Right atrium auricular region (tissue), 2 donors: Measurements from ENCODE around the gene HSPA6. TPM values are rescaled to one million over a fixed set of nuclear protein-coding genes. Genes with fewer than 3 reads are reported as not detected.
"Not testable (repeated sequence)": the region's sequence is repeated elsewhere in the genome, so short reads cannot be mapped to it uniquely, and the experiment has no call there.

Experiments
- DNase-seq: peaks from one replicate; pipeline ENCODE4 v3.0.0-alpha.2; 2019; ENCODE audit warnings: low spot score
- H3K27ac ChIP-seq, 2 donors: fragments of 200-600 bp; sonication (generic); 1 replicate in 1 of 2; 2 replicates in 1 of 2; pipeline ENCODE4 v1.5.1; 2016 to 2019
- H3K27me3 ChIP-seq, 2 donors: fragments of 200-600 bp; sonication (generic); one replicate each; pipeline versions ENCODE4 v1.5.1 to v1.6.0; 2017 to 2019
- H3K36me3 ChIP-seq: fragments of 200-600 bp; sonication (generic); one replicate; pipeline ENCODE4 v1.5.1; 2016
- H3K4me1 ChIP-seq, 2 donors: fragments of 200-600 bp; sonication (generic); one replicate each; pipeline versions ENCODE4 v1.5.1 to v1.6.0; 2017 to 2019
- H3K4me3 ChIP-seq, 2 donors: fragments of 200-600 bp; sonication (generic); 1 replicate in 1 of 2; 2 replicates in 1 of 2; pipeline ENCODE4 v1.5.1; 2017 to 2019; ENCODE audit warnings: mild to moderate bottlenecking in 1 of 2, moderate library complexity in 1 of 2
- H3K9me3 ChIP-seq, 2 donors: fragments of 200-600 bp; sonication (generic); one replicate each; pipeline ENCODE4 v1.5.1; 2019
- total RNA-seq, 2 donors: library from RNA; depleted of rRNA; stranded (reverse); fragments of >200 nt; gene quantifications; one replicate each; pipeline ENCODE4 v1.1.0, GENCODE V29; 2016
- TF ChIP-seq, protein P1 (sequence below), 2 donors: fragments of 200-600 bp; sonication (generic); IDR thresholded peaks; one replicate each; pipeline ENCODE4 v1.5.1; 2019; ENCODE audit warnings: antibody characterized with exemption in 2 of 2

Gene HSPA6
- total RNA-seq, 2 donors from 2014 or later = 0.48 to 1.3 TPM

DNA sequence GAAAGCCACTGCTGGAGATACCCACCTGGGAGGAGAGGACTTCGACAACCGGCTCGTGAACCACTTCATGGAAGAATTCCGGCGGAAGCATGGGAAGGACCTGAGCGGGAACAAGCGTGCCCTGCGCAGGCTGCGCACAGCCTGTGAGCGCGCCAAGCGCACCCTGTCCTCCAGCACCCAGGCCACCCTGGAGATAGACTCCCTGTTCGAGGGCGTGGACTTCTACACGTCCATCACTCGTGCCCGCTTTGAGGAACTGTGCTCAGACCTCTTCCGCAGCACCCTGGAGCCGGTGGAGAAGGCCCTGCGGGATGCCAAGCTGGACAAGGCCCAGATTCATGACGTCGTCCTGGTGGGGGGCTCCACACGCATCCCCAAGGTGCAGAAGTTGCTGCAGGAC is 981 bp downstream of the HSPA6 start:
- not testable (repeated sequence) for H3K9me3 ChIP-seq, H3K36me3 ChIP-seq, H3K4me1 ChIP-seq, DNase-seq, H3K27ac ChIP-seq, H3K27me3 ChIP-seq
- H3K4me3 ChIP-seq = peak overlapping the region; percentile 34 to 72

DNA sequence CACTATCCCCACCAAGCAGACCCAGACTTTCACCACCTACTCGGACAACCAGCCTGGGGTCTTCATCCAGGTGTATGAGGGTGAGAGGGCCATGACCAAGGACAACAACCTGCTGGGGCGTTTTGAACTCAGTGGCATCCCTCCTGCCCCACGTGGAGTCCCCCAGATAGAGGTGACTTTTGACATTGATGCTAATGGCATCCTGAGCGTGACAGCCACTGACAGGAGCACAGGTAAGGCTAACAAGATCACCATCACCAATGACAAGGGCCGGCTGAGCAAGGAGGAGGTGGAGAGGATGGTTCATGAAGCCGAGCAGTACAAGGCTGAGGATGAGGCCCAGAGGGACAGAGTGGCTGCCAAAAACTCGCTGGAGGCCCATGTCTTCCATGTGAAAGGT is 1.6 kb downstream of the HSPA6 start:
- not testable (repeated sequence) for H3K27me3 ChIP-seq, H3K4me3 ChIP-seq, DNase-seq, H3K27ac ChIP-seq, H3K36me3 ChIP-seq, H3K4me1 ChIP-seq, H3K9me3 ChIP-seq

DNA sequence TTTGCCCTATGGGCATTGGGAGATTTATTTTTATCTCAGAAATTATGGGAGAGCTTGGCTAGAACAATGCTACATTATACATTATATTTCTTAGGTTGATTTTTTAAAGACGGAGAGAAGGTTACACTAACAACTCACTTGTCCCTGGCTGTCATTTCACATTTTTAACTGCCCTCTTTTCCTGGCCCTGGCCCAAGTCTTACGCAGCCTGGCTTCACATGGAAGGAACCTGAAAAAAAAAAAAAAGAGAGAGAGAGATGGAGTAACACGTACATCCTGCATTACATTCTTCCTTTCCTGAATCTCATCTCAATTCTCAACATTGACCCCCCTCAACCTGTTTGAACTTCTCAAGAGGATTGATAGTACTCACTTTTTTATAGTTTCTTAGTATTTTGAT is 4.2 kb downstream of the HSPA6 start:
- not testable (repeated sequence) for H3K36me3 ChIP-seq, H3K27me3 ChIP-seq, H3K27ac ChIP-seq, DNase-seq, H3K9me3 ChIP-seq, H3K4me3 ChIP-seq
- H3K4me1 ChIP-seq = peaks cover 0 to 22% of the 10 kb centered on the region in 2 donors

DNA sequence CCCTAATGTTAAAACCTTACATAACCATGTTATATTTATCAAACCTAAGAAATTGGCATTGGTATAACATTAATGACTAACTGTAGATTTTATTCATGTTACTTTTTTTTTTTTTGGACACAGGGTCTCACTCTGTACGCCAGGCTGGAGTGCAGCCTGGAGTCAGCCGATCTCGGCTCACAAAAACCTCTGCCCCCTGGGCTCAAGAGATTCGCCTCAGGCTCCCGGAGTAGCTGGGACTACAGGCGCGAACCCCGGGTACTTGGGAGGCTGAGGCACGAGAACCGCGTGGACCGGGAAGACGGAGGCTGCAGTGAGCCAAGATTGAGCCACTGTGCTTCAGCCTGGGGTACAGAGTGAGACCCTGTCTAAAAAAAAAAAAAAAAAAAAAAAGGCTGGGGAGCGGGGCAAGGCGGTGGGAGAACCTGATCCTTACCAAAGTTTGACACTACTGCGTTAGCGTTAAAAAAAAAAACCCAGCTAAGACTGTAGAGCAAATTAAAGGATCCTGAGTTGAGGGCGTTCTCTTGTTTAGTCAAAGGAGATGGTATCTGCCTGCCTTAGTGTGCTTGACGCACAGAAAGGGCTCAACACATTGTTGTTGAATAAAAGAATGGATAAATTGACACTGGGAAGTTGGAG is 5.2 kb downstream of the HSPA6 start:
- H3K27me3 ChIP-seq, DNase-seq, H3K36me3 ChIP-seq, H3K9me3 ChIP-seq: not testable (repeated sequence)
- Histone ChIP-seq H3K4me3 (peak overlapping the region; percentile 59 to 70), H3K27ac (peak overlapping the region; percentile 86 to 93), H3K4me1 (peaks cover 0 to 22% of the 10 kb centered on the region in 2 donors)

DNA sequence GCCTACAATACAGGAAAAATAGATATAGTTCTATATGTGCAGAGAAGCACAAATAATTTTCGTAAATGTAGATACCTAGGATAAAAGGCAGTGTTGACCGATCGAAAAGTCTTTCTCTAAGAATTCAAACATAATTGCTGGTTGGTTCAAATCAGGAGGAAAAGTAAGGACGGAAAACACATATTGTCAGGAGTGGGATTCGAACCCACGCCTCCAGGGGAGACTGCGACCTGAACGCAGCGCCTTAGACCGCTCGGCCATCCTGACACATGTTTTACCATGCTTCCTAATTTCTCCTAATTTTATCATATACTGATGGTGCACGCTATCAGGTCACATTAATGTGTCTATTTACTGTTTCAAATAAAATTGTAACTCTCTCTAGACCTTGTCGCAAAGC is 5.8 kb downstream of the HSPA6 start:
- Histone ChIP-seq H3K27ac (peak overlapping the region; percentile 86 to 93), H3K4me1 (peaks cover 0 to 19% of the 10 kb centered on the region in 2 donors), H3K4me3 (peak overlapping the region; percentile 59 to 70)
- H3K9me3 ChIP-seq, H3K36me3 ChIP-seq, H3K27me3 ChIP-seq: not testable (repeated sequence)
- DNase-seq = peak; percentile 70

DNA sequence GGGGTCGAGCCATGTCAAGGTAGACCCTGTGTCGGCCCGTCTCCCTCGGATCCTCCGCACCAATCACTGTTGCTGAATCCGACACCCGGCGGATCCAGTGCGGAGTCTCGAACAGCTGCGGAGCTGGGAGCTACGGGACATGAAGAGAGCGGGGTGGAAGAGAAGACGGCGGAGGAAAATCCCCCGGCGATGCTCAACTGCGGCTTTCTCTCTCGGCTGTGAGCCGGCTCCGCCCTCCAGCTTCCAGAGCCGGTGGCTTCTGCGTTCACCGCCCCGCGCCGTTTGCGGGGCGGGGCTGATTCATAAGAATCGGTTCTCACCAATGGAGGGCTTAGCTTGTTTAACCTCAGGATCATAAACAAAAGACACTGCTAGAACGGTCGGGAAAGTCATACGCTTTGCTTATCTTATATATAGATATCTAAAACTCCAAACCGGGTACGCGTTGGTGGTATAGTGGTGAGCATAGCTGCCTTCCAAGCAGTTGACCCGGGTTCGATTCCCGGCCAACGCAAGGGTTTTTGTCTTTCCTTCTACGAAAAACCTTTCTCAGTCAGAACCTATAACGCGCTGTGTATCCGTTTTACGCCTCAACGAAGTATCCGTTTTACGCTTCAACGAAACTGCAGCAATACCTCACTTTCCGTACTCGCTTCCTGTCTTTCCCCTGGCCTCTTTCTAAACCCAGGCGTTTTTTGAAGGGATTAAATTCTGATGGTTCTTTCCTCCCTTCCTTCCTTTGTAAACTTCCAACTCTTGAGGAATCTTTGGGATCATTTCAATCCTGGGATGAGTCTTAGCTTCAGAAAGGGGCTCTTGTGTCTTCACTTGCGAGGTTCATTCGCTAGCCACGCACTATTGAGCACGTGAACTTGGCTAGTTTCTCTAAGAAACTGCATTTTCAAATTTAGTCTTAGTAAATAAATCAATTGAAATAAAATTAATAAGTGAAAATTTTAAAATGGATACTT is 6.6 kb downstream of the HSPA6 start:
- Histone ChIP-seq H3K4me1 (peaks cover 0 to 17% of the 10 kb centered on the region in 2 donors), H3K27ac (peak overlapping the region; percentile 86 to 93), H3K4me3 (peak overlapping the region; percentile 59 to 70)
- H3K36me3 ChIP-seq, H3K27me3 ChIP-seq, H3K9me3 ChIP-seq: not testable (repeated sequence)
- DNase-seq = peak; percentile 90

DNA sequence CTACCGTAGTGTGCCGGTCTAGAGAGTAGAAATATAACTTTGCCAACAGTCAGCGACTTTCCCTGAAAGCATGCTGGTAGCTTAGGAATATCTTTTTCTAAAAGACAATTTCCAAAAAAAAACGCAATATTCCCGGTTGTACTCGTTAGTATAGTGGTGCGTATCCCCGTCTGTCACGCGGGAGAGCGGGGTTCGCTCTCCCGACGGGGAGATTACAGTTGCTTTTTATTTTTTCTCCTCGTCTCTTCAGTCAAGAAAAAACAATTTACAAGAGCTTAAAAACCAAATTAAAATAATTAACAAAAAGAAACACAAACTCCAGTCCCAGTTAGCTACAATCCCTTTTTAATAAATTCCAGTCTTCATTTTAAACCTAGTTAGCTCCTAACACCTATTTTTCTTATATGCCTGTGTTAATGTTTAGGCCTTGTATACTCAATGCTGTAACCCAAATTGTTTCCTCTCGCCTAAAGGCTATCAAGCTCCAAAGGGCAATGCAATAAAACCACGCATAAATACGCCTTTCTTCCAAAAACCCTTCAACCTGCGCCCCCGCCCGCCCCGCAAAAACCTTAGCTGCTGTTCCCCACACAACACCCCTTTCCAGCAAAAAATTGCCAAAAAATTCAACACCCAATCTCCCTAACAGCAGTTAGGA is 7.8 kb downstream of the HSPA6 start:
- Histone ChIP-seq H3K27ac (peak overlapping the region; percentile 52 to 58), H3K36me3 (no peaks in the 10 kb centered on the region), H3K9me3 (no peaks in the 10 kb centered on the region), H3K27me3 (no peaks in the 10 kb centered on the region), H3K4me1 (peaks cover 0 to 17% of the 10 kb centered on the region in 2 donors), H3K4me3 (peak overlapping the region in 1 of 2 donors; percentile 16)
- DNase-seq = no peak
- TF ChIP-seq, protein P1, sequence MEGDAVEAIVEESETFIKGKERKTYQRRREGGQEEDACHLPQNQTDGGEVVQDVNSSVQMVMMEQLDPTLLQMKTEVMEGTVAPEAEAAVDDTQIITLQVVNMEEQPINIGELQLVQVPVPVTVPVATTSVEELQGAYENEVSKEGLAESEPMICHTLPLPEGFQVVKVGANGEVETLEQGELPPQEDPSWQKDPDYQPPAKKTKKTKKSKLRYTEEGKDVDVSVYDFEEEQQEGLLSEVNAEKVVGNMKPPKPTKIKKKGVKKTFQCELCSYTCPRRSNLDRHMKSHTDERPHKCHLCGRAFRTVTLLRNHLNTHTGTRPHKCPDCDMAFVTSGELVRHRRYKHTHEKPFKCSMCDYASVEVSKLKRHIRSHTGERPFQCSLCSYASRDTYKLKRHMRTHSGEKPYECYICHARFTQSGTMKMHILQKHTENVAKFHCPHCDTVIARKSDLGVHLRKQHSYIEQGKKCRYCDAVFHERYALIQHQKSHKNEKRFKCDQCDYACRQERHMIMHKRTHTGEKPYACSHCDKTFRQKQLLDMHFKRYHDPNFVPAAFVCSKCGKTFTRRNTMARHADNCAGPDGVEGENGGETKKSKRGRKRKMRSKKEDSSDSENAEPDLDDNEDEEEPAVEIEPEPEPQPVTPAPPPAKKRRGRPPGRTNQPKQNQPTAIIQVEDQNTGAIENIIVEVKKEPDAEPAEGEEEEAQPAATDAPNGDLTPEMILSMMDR (IDR thresholded peaks at IDR 0.05) = no peak

DNA sequence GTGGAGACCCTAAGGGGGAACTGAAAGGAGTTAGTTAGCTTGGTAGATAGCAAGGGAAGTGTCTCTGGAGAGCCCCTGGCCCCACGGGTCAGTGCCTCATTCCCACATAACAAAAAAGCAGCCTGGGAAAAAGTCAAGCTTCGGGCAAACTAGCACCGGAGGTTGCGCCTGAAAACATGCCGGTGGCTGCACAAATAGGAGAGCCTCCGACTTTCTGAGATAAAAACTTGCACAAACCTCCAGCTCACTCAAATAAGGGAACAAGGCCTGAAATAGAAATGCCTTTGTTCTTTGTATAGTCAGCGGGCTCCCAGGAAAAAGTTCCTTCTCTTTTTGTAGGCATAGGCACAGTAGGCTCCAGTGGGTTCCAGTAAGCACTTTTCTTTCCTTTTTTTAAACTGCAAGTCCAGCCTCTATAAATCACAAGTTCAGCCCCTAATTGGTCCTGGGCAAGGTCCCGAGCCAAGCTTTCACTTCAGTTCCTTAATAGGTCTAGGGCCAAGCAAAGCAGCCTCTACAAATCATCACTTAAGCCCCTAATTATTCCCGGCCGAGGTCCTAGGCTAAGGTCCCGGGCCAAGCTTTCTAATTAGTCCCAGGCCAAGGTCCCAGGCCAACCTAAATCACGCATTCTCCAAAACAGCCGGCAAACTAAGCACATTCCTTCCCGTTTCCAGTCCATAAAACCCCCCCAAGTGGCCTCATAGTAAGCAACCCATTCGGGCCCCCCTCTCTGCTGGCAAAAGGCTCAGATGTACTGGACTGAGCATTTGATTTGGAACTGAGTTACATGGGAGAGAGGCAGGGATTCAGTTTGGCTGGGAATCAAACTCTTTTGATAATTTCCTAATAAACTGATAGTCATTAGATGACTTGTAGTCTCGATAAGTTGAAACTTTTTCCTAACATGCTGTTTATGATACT is 8.6 kb downstream of the HSPA6 start:
- H3K27ac ChIP-seq = peak overlapping the region; percentile 52 to 58
- not testable (repeated sequence) for DNase-seq

DNA sequence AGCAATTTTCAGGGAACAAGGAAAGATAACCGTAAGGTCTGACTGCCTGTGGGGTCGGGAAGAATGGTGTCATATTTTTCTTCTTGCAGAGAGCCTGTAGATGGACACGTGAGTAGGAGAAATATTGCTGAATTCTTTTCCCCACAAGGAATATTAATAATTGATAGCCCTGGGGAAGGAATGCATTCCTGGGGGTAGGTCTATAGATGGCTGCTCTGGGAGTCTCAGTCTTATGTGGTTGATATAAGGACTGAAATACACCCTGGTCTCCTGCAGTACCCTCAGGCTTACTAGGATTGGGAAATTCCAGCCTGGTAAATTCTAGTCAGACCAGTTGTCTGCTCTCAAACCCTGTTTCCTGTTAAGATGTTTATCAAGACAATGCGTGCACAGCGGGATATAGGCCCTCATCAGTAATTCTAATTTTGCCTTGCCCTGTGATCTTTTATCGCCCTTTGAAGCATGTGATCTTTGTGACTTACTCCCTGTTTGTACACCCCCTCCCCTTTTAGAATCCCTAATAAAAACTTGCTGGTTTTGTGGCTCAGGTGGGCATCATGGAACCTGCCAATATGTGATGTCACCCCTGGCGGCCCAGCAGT is 12.8 kb downstream of the HSPA6 start:
- H3K27ac ChIP-seq, H3K4me3 ChIP-seq, H3K27me3 ChIP-seq, H3K36me3 ChIP-seq, H3K9me3 ChIP-seq, DNase-seq: not testable (repeated sequence)
- H3K4me1 ChIP-seq = peaks cover 0 to 13% of the 10 kb centered on the region in 2 donors

More for the DNA sequence above, 8.6 kb downstream of the HSPA6 start:
- H3K9me3 ChIP-seq, H3K27me3 ChIP-seq, H3K36me3 ChIP-seq: not testable (repeated sequence)
- H3K4me1 ChIP-seq = peaks cover 0 to 17% of the 10 kb centered on the region in 2 donors
- peak overlapping the region in 1 of 2 donors; percentile 16 for H3K4me3 ChIP-seq

DNA sequence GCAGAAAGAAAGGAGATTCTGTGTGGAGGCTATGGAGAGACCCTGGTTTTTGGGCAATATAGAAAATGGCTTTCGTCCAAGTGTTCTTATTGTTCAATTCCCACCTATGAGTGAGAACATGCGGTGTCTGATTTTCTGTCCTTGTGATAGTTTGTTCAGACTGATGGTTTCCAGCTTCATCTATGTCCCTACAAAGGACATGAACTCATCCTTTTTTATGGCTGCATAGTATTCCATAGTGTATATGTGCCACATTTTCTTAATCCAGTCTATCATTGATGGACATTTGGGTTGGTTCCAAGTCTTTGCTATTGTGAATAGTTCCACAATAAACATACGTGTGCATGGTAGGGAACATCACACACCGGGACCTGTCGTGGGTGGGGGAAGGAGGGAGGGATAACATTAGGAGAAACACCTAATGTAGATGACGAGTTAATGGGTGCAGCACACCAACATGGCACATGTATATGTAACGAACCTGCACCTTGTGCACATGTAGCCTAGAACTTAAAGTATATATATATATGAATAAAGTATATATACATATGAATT is 14.7 kb downstream of the HSPA6 start:
- not testable (repeated sequence) for H3K9me3 ChIP-seq, H3K36me3 ChIP-seq, DNase-seq, H3K27me3 ChIP-seq, H3K4me1 ChIP-seq, H3K27ac ChIP-seq, H3K4me3 ChIP-seq

DNA sequence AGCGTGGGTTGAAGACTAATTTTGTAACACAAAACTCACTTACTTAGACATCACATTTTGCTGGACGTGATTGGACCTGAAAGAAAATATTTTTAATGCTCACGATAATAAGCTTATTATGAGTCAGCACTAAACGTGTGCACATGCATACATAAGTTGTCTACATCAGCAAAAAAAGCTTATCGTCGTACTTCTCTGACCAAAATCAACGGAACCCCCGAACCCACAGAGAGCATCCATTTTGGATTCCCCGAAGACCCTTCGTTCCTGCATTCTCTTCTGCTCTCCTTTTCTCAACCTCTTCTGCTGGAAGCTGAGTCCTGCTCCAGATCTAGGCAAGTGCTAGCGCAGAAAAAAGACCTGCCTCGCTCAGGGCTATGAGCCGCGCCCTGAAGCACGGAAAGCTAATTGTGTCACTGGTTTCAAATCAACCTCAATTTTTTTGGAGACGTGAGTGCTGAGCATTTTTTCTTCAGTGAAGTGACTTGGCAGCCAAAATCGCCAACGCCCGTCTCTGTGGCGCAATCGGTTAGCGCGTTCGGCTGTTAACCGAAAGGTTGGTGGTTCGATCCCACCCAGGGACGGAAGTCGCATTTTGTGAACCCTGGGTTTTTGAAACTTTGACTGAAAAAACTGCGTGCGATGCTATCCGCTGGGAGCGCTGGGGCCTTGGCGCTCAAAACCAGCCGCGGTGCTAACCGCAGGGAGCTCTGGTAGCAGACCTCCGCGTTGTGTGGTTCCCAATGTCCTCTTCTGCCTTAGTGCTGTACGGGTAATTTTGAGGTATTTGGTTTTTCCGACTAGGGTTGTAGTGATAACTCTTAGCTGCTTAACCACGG is 15.6 kb downstream of the HSPA6 start:
- H3K27me3 ChIP-seq, H3K36me3 ChIP-seq, H3K4me1 ChIP-seq, H3K9me3 ChIP-seq: not testable (repeated sequence)
- peak overlapping the region; percentile 19 to 21 for H3K27ac ChIP-seq
- DNase-seq = peak; percentile 83
- peak overlapping the region; percentile 49 to 52 for H3K4me3 ChIP-seq
